Stimulated activated CD4-positive, alpha-beta T cell treated with anti-CD3 and anti-CD28 coated beads, Interleukin-4, amount 100 ng/mL, for 48 hours (primary cell): Measurements from ENCODE around the gene CP.
"Not testable (repeated sequence)": the region's sequence is repeated elsewhere in the genome, so short reads cannot be mapped to it uniquely, and the experiment has no call there.

Experiments
- DNase-seq, 2 donors: peaks; one replicate each; pipeline ENCODE4 v3.0.0-alpha.2; 2020; ENCODE audit warnings: low read depth in 2 of 2

The CP gene

DNA sequence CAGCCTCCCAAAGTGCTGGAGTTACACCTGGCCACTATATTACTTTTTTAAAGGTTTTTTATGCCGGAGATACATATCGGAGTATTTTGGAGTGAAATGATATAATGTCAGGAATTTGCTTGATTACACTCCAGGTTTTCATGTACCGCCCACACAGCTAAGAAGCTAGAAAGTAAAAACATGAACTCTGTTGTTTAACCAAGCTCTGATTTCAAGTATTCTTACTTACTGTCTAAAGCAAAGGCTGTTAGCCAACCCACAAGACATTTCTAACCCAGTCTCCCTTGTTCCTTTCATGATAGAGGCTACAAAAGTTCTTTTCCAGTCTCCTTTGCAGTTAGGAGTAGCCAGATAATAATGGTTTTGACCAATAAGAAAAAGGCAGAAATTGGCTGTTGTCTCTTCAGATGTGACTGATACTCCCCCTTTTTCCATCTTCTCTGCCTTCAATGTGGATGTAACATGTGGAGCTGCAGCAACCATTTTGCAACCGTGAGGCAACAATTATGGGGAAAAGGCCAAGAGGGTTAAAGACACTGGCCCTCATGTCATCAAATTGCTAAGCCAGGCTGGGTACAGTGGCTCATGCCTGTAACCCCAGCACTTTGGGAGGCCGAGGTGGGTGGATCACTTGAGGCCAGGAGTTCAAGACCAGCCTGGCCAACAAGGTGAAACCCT lies 6.1 kb upstream of the CP start:
- DNase-seq, result no peak

DNA sequence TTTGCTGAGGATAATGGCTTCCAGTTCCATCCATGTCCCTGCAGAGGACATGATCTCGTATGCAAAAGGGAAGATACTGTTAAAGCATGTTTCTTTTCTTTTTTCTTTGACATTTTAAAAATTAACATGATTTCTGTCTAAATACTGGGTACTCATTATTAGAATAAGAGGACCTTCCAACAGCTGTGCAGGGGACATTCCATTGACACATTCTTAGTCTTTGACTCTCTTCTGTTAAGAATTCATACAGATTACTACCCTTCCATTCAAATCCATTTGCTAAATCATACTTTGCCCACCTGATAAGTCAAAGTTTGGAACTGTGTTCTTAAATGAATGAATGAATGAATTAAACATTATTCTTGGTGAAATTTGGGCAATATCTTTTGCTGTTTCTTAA lies 5.1 kb upstream of the CP start:
- no peak for DNase-seq

DNA sequence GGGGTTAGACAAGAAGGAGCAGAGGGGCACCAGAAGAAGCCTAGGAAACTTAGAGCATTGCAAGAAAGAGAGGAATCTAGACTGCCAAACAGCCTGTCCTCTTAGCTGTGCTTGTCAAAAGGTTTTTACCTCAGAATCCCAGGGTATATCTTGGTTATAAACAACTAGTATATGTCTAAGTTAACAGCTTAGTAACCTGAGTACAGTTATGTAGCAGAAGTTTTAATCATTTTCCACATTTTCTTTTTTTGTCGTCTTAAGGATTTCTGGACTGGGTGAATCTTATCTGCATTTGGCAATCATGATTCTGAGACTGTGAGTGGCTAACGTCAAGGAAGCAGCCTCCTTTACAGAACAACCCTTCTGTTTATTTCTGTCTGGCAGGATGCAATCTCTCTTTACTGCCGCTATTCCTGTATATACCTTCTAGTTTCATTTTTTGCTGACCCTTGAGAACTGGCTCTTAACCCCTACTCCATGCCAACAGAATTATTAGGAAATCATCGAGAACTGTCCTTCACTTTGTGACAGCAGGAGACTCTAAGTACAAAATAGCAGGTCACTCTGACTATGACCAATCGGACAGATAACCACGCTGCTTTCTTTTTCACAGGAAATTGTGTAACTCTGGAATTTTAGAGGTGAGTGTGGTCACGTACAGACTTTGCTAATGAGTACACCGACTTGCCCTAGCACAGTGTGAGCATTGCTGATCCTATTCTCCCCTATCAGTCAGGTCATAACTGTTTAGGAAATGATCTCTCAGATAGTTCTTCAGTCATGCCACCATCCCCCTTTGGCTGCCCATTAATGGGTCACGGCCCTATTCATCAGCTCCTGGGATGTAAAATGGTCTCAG lies 3.3 kb upstream of the CP start:
- peak in 1 of 2 donors; percentile 6 for DNase-seq

DNA sequence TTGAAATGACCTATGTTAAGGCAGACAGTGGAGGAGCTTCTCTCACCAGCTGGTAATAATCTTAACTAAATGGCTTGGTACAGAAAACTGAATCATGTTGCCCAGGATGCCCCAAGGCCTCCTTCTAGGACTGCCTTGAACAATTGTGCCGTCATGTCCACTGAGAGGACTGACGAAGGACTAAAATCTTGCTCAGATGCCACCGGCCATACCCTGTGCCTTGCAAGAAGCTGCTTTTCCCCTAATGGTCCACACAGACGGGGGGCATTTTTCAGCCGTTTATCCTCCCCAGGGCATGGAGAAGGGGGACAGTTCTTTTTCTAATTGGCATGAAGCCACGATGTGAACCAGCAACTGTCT lies 1.8 kb upstream of the CP start:
- DNase-seq, result no peak

DNA sequence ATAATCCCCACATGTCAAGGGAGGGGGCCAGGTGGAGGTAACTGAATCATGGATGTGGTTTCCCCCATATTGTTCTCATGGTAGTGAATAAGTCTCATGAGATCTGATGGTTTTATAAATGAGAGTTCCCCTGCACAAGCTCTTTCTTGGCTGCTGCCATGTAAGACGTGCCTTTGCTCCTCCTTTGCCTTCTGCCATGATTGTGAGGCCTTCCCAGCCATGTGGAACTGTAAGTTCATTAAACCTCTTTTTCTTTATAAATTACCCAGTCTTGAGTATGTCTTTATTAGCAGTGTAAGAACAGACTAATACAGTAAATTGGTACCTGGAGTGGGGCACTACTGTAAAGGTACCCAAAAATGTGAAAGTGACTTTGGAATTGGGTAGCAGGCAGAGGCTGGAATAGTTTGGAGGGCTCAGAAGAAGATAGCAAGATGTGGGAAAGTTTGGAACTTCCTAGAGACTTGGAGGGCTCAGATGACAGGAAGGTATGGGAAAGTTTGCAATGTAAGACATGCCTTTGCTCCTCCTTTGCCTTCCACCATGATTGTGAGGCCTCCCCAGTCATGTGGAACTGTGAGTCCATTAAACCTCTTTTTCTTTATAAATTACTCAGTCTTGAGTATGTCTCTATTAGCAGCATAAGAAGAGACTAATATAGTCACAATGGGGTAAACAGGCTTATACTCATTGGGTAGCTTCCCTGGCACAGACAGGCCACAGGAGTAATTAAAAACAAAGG lies 2.1 kb downstream of the CP start:
- DNase-seq, result not testable (repeated sequence)

DNA sequence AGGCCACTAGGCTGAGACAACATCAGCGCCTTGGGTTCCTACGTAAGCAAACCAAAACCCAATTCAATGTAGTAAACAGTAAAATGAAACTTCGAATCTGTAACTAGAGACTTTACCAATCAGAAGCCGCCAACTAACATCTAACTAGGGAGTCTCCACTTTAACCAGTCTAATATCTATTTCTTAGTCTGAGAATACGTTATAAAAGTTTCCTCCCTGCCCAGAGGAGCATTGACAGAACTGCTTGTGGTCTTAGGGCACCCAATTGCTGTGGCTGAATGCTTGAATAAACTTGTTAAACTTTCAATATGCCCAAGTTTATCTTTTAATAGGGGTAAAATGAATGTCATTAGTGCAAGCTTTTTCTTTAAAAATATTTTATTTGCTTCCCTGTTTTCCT lies 4.3 kb downstream of the CP start:
- no peak for DNase-seq

DNA sequence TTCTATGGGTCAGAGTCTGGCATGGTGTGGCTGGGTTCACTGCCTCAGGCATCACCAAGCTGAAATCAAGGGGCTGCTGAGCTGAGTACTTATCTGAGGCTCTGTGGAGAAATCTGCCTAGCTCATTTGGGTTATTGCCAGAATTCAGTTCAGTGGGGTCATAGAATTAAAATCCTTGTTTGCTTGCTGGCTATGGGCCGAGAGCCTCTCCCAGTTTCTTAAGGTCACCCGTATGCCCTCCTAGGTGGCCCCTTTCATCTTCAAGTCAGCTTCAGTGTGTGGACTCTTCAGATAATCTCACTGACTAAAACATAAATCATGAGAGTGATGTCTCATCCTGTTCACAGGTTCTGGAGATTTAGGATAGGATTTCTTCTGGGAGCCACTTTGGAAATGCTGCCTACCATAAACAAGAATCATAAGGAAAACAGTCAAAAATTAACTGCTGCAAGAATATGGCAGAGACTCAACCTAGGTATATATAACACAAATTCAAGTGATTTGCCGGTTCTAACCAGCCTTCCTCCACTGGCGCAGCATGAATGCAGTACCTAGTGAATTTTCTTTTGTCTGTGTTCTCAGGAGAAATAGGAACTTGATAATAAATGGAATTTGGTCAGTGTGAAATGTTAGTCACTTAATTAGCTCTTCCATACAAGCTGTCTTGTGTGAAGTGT lies 5.3 kb downstream of the CP start:
- no peak for DNase-seq

DNA sequence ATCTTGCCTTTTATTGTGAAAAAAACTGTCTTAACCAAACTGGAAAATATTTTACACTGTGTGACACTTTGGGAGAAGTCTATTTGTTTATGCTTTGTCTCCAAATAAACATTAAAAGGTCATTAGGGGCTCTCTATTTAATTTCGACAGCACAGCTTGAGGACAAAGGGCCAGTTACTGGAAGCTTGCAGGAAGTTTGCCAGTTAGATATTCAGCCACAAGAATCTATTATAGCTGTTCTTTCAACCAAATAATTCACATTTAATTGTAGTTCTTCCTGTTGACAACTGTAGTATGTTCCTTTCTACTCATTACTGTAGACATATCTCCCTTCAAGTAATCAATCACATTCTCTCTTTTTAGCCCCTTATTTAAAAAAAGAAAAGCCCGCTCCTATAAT lies 6.1 kb downstream of the CP start:
- DNase-seq, result no peak

DNA sequence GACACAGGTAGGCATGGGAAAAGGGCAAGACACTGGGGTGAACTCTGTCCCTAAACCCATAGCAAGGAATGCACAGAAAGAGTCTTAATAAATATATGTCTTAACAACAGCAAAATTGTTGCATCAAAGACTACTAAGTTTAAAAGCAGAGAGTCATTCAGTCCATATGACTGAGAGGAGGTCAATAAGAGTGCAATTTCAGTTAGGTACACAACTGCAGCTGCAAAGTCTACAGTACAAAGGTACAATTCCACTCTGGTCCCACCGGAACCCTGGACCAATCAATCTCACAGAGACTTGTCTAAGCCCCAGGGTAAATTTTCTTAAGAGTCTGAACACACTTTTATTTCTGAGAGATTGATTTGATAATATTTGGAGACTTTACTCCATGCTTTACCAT lies 6.9 kb downstream of the CP start:
- DNase-seq, result no peak

DNA sequence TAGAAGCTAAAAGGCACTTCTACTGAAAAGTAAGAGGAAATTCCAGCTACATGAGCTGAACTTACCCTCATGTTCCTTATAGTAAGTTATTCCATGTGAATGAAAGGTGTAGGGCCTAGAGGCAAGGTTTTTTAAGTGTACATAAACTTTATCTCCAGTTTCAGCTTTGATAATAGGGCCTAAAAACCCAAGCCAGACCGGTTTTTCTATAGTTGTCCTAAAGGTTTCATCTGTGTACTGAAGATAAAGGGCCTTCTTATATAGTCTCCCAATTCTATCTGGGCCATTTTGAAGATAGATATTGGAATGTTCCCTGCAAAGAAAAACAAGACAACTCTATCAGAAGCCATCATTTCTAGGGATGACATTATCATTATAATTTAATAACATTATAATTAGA lies 9.2 kb downstream of the CP start:
- DNase-seq, result no peak

DNA sequence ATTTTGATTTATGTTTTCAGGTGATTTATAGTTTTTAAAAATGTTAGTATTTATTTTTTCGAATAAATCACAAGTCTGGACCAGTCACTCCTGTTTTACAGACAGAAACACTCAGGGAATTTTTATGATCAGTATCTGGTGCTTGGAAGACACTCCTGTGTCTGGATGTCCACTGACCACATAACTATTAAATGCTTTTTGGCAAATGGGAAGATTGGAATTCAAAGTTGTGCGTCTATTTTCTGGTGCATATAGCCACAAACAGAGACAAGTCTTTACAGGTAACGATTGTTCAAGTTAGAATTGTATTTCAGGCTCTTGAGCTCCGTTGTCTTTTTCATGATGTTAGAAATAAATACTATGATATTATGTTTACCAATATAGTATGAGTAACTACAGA lies 12.2 kb downstream of the CP start:
- no peak for DNase-seq

DNA sequence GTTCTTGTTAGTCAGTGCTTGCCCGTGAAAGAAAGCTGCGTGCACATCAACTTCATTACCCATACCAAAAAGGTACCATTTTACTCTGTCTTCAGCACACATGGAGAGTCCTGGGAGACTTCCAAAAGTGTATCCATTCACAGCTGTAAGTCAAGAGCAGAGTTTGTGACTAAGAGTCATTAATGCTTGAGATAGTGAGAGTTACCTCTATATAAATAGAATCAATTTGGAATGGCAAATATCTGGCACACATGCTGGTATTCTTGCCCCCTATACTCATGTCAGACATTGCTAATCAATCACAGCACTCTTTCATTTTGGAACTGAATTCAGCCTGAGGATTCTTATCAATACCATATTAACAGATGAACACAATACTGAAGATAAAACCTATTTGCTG lies 14.2 kb downstream of the CP start:
- no peak for DNase-seq

DNA sequence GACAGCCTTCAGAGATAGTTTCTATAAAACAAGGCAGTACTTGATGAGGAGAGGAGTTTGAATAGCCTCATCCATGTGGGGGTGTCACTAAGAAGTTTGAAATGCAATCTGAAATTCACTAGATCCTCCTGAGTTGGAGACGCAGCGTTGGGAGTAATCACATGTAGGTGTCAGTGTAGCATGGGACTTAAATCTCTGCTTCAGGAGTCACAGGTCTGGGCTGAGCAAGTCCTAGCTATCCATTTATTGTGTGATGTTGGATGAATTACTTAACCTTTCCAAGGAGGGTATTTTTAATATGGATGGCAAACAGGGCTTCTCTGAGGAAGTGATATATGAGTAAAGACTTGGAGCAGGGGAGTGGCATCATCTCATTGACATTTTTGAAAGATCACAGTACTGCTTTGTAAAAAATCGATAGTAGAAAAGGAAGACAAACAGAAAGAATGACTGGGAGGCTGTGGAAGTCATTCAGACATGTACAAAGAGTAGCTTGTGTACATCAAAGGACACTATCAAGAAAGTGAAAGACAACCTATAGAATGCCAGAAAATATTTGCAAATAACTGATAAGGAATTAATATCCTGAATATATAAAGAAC lies 17.1 kb downstream of the CP start:
- no peak for DNase-seq

DNA sequence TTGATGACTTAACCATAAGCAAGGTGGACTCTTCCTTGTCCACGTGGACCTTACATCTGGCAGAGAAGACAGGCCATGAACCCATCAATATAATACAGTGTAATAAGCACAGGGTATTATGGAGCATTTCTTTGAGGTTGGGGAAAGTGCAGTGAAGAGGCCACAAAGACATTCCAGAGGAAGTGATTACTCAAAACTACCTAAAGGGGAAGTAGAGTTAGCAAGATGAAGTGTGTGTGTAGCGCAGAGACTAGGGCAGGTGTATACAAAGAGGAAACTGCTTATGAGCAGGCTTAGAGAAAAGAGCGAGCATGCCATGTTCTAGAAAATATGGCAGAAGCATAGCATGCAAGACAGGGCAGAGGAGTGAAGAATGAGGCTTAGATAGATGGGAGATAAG lies 17.9 kb downstream of the CP start:
- DNase-seq, result no peak

DNA sequence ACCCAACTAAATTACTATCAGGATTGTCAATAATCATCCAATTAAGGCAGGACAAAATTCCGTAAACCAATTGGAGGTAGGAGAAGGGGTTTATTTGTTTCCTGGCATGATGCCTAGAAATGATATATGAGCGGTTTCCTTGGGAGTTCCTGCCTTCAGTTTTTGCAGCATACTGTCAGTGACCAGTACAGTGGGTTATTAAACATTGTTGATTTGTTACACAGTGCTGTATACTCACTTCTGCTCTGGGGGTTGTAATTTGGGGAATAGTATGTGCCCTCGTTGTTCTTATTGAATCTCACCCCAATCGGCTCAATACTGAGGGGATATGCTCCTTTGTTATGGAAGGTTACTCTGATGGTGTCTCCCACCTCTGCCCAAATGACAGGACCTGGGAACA lies 22.2 kb downstream of the CP start:
- no peak for DNase-seq

DNA sequence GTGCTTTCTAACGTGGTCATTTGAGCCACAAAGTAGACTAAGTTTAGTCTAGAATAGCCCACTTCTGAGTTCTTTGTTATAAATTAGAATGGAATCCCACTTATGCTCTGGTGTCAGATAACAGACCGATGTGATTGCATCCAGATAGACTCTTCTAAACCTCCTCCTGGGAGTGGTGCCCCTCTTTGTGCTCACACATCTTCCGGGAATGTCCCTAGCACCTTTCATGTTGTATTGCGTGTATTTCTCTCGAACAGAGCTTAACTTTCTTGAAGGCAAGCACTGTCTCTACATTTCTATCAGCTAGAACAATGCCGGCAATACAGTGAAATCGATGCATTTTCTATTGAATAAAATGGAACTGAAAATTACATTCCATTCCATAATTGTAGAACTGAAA lies 23.0 kb downstream of the CP start:
- DNase-seq, result no peak

DNA sequence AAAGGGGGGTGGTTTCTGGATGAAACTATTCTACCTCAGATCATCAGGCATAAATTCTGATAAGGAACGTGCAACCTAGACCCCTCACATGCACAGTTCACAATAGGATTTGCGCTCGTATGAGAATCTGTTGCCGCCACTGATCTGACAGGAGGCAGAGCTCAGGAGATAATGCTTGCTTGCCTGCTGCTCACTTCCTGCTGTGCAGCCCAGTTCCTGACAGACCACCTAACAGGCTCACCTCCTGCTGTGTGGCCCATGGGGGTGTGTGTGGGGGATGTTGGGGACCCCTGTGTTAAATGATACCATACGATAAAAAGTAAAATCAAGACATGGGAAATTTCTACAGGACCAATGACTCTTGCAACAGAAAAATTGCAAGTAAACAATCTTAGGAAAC lies 24.0 kb downstream of the CP start:
- DNase-seq, result no peak

DNA sequence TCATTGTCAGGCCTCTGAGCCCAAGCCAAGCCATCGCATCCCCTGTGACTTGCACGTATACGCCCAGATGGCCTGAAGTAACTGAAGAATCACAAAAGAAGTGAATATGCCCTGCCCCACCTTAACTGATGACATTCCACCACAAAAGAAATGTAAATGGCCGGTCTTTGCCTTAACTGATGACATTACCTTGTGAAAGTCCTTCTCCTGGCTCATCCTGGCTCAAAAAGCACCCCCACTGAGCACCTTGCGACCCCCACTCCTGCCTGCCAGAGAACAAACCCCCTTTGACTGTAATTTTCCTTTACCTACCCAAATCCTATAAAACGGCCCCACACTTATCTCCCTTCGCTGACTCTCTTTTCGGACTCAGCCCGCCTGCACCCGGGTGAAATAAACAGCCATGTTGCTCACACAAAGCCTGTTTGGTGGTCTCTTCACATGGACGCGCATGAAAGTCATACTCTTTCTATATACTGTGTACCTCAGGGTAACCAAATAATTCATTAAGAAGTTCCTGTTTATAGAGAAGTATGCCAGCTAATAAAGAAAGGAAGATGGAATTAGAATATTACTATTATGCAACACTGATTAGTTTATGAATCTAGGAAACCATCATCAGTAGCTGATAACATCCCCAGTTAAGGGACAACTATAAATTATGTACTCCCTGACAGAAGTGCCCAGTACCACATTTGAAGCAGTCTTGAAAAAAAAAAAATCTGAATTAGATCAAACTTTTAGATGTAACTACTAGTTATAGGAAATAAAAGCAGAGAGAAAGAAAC lies 24.6 kb downstream of the CP start:
- not testable (repeated sequence) for DNase-seq

DNA sequence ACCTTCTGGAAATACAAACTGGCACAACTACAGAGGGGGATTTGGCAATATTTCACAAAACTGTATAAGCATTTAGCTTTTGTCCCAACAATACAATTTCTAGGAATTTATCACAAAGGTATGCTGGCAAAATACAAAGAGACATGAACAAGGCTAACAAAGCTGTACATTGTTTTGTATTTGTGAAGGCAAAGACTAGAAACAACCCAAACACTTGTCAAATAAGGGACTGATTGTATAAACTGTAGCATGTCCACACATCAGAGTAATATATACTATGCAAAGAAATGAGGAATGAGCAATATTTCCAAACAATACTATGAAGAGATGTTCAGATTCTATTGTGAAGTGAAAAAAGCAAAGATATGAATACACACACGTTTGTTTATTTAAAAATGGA lies 26.4 kb downstream of the CP start:
- DNase-seq, result no peak

DNA sequence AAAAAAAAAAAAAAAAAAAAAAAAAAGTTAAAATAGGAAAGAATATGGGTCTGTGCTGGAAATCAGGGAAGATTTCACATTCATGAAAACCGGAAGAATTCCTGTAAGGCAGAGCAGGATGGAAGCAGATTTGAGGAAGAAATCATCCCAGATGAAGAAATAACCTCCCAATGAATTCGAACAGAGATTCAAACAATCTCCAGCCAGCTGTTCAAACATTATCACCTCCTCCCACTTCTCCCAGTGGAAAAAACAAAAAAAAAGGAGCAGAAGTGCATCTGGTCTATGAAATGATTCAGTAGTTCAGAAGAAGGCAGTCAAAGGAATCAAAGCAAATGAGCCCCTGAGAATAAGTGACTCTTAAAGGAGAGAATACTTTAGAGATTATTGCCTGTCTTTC lies 33.1 kb downstream of the CP start:
- DNase-seq, result no peak

DNA sequence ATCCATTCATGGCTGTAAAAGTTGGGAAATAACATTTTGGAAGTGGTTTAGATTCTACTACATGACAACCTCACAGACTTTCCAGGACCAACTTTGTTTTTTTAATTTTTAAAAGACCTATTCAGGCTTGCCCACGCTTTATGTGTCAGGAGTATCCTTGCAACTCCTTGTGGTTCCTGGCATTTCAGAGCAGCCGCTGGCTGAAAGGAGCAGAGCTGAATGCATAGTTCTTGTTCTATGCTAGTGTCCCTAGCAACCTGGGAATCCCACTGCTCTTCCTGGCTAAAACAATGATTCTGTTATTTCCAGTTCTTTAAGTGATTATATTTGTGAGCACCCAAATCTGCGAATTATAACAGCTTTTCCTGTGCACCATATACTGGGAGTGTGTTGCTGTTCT lies 34.9 kb downstream of the CP start:
- DNase-seq, result no peak
